Activated CD4-positive, CD25-positive, alpha-beta regulatory T cell treated with anti-CD3 and anti-CD28 coated beads, Interleukin-2, amount 50 U/mL, for 24 hours (primary cell): ENCODE data around the gene TAF4.
"Not testable (repeated sequence)": the region's sequence is repeated elsewhere in the genome, so short reads cannot be mapped to it uniquely, and the experiment has no call there.

Experiments used
- ATAC-seq, 2 donors: fragments of 150-1000 bp; cut with Tn5 transposase; one replicate each; pipeline ENCODE4 v1.10.0; 2021; ENCODE audit warnings: mild to moderate bottlenecking in 1 of 2, moderate library complexity in 1 of 2

Gene TAF4

GRCh38 chr20:62065674-62066338, at the start of gene TAF4:
TSS of gene TAF4 (minus strand) at chr20:62065881. CDS start at chr20:62065810, 71 bp downstream.
- peak; percentile 75 to 80 for ATAC-seq

GRCh38 chr20:62114894-62115293, 49.2 kb upstream of the TAF4 start:
- no peak for ATAC-seq

- ATAC-seq: no peak
Measured at GRCh38 chr20:62112368-62112767, 46.7 kb upstream of the TAF4 start.

GRCh38 chr20:62111148-62111547, 45.5 kb upstream of the TAF4 start:
- no peak for ATAC-seq

GRCh38 chr20:62105592-62105991, 39.9 kb upstream of the TAF4 start:
- no peak for ATAC-seq

- no peak for ATAC-seq
Measured at GRCh38 chr20:62104791-62105345, 39.2 kb upstream of the TAF4 start.

- no peak for ATAC-seq
Measured at GRCh38 chr20:62104234-62104789, 38.6 kb upstream of the TAF4 start.

GRCh38 chr20:62103508-62104233, 38.0 kb upstream of the TAF4 start:
- ATAC-seq: no peak

GRCh38 chr20:62101078-62101477, 35.4 kb upstream of the TAF4 start:
- no peak for ATAC-seq

- ATAC-seq: no peak
Measured at GRCh38 chr20:62097881-62098407, 32.3 kb upstream of the TAF4 start.

- no peak for ATAC-seq
Measured at GRCh38 chr20:62096421-62097380, 31.0 kb upstream of the TAF4 start.

GRCh38 chr20:62089393-62089792, 23.7 kb upstream of the TAF4 start:
- ATAC-seq: no peak

- peak; percentile 61 to 76 for ATAC-seq
Measured at GRCh38 chr20:62088258-62089127, 22.8 kb upstream of the TAF4 start.

GRCh38 chr20:62087632-62088031, 22.0 kb upstream of the TAF4 start:
- no peak for ATAC-seq

- no peak for ATAC-seq
Measured at GRCh38 chr20:62087227-62087626, 21.5 kb upstream of the TAF4 start.

- no peak for ATAC-seq
Measured at GRCh38 chr20:62085206-62085605, 19.5 kb upstream of the TAF4 start.

- ATAC-seq: not testable (repeated sequence)
Measured at GRCh38 chr20:62084224-62084623, 18.5 kb upstream of the TAF4 start.

GRCh38 chr20:62083312-62083711, 17.6 kb upstream of the TAF4 start:
- no peak for ATAC-seq

- no peak for ATAC-seq
Measured at GRCh38 chr20:62080249-62080990, 14.7 kb upstream of the TAF4 start.

- no peak for ATAC-seq
Measured at GRCh38 chr20:62079166-62079565, 13.5 kb upstream of the TAF4 start.

- no peak for ATAC-seq
Measured at GRCh38 chr20:62073323-62073722, 7.6 kb upstream of the TAF4 start.
